ENCODE measurements around the gene ME1. TPM values are rescaled to one million over a fixed set of nuclear protein-coding genes. Genes with fewer than 3 reads are reported as not detected.
"Not testable (repeated sequence)": the region's sequence is repeated elsewhere in the genome, so short reads cannot be mapped to it uniquely, and the experiment has no call there.

ME1 gene
- total RNA-seq, 1 donor from 2014 or later: 3.5 TPM

DNA sequence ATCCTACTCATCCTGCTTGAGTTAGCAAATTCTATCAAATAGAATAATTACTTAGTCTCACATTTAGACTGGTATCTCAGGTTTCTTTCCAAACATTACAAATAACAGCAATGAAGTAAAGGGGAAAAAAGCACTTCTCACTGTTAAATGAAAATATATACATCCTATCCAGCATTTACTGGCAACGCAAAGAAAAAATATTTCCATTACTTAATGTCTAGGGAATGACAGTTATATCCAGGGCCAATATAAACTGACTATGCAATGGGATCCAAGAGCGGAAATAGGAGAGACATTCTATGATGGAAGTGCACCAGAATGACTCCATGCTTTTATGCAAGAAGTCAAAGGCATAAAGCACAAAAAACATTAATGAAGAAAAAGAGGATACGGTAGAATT lies 60.3 kb downstream of the ME1 start:
- DNase-seq: no peak
- Mint-ChIP-seq H3K9me3 (ENCODE audit: unreplicated experiment) (peaks cover 2% of the 10 kb centered on the region), H3K4me3 (ENCODE audit: unreplicated experiment) (no peak overlapping the region), H3K4me1 (ENCODE audit: low read depth, unreplicated experiment) (no peaks in the 10 kb centered on the region), H3K27me3 (ENCODE audit: unreplicated experiment) (no peaks in the 10 kb centered on the region), H3K36me3 (ENCODE audit: unreplicated experiment) (no peaks in the 10 kb centered on the region), H3K27ac (ENCODE audit: unreplicated experiment) (no peak overlapping the region)
- TF ChIP-seq, protein P1, sequence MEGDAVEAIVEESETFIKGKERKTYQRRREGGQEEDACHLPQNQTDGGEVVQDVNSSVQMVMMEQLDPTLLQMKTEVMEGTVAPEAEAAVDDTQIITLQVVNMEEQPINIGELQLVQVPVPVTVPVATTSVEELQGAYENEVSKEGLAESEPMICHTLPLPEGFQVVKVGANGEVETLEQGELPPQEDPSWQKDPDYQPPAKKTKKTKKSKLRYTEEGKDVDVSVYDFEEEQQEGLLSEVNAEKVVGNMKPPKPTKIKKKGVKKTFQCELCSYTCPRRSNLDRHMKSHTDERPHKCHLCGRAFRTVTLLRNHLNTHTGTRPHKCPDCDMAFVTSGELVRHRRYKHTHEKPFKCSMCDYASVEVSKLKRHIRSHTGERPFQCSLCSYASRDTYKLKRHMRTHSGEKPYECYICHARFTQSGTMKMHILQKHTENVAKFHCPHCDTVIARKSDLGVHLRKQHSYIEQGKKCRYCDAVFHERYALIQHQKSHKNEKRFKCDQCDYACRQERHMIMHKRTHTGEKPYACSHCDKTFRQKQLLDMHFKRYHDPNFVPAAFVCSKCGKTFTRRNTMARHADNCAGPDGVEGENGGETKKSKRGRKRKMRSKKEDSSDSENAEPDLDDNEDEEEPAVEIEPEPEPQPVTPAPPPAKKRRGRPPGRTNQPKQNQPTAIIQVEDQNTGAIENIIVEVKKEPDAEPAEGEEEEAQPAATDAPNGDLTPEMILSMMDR (IDR thresholded peaks at IDR 0.05; ENCODE audit: partially characterized antibody, unreplicated experiment): no peak

DNA sequence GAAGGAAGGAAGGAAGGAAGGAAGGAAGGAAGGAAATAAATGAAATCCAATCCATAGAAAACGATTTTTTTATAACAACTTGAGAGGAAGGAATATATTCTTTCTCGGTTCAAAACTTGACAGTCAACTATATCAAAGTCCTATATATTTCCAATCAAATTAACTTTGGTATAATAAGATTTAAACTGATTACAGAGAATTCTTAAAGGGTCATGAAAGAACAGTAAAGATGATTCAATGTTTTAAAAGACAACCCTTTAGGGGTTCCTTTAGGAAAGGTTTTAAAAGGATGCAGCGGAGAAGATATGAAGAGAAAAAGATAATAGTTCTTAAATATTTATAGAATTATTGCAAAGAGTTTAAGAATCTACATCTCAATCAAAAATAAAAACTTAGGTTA lies 61.2 kb downstream of the ME1 start:
- no peak overlapping the region for H3K4me3 Mint-ChIP-seq (ENCODE audit: unreplicated experiment)
- no peaks in the 10 kb centered on the region for H3K4me1 Mint-ChIP-seq (ENCODE audit: low read depth, unreplicated experiment)
- peaks cover 2% of the 10 kb centered on the region for H3K9me3 Mint-ChIP-seq (ENCODE audit: unreplicated experiment)
- no peaks in the 10 kb centered on the region for H3K36me3 Mint-ChIP-seq (ENCODE audit: unreplicated experiment)
- DNase-seq: no peak
- H3K27me3 Mint-ChIP-seq (ENCODE audit: unreplicated experiment): no peaks in the 10 kb centered on the region
- TF ChIP-seq, protein P1 (IDR thresholded peaks at IDR 0.05; ENCODE audit: partially characterized antibody, unreplicated experiment): no peak
- H3K27ac Mint-ChIP-seq (ENCODE audit: unreplicated experiment): no peak overlapping the region

DNA sequence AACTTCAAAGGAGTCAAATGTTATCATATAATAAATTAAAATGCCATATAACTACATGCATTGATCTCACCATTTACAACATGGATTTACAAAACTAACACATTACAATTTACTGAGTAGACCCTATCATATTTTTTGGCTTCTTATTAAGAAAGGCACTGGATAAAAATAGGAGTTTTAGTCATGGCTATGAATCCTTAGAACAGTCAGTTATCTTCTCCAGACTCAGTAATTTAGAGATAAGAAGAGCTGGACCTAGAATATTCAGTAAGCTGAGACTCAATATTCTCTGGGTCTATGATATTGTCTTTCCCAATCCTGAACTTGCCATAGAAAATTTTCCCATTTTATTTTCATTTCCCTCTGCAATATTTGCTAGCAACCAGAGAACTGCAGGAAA lies 62.3 kb downstream of the ME1 start:
- no peaks in the 10 kb centered on the region for H3K9me3 Mint-ChIP-seq (ENCODE audit: unreplicated experiment)
- H3K27ac Mint-ChIP-seq (ENCODE audit: unreplicated experiment): no peak overlapping the region
- H3K4me1 Mint-ChIP-seq (ENCODE audit: low read depth, unreplicated experiment): no peaks in the 10 kb centered on the region
- no peaks in the 10 kb centered on the region for H3K36me3 Mint-ChIP-seq (ENCODE audit: unreplicated experiment)
- no peak for DNase-seq
- H3K27me3 Mint-ChIP-seq (ENCODE audit: unreplicated experiment): no peaks in the 10 kb centered on the region
- TF ChIP-seq, protein P1 (IDR thresholded peaks at IDR 0.05; ENCODE audit: partially characterized antibody, unreplicated experiment): no peak
- no peak overlapping the region for H3K4me3 Mint-ChIP-seq (ENCODE audit: unreplicated experiment)

DNA sequence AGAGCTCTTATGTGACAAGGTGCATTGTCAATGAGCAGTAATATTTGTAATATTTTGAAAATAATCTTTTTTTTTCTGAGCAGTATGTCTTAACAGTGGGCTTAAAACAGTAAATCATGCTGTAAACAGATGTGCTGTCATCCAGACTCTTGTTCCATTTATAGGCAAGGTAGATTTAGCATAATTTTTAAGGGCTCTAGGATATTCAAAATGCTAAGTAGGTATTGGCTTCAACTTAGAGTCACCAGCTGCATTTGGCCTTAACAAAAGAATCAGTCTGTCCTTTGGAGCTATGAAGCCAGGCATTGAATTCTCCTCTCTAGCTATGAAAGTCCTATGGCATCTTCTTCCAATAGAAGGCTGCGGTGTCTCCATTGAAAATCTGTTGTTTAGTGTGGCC lies 63.7 kb downstream of the ME1 start:
- no peak overlapping the region for H3K27ac Mint-ChIP-seq (ENCODE audit: unreplicated experiment)
- H3K27me3 Mint-ChIP-seq (ENCODE audit: unreplicated experiment): no peaks in the 10 kb centered on the region
- H3K36me3 Mint-ChIP-seq (ENCODE audit: unreplicated experiment): no peaks in the 10 kb centered on the region
- TF ChIP-seq, protein P1 (IDR thresholded peaks at IDR 0.05; ENCODE audit: partially characterized antibody, unreplicated experiment): no peak
- H3K4me3 Mint-ChIP-seq (ENCODE audit: unreplicated experiment): no peak overlapping the region
- H3K4me1 Mint-ChIP-seq (ENCODE audit: low read depth, unreplicated experiment): no peaks in the 10 kb centered on the region
- no peaks in the 10 kb centered on the region for H3K9me3 Mint-ChIP-seq (ENCODE audit: unreplicated experiment)
- no peak for DNase-seq

DNA sequence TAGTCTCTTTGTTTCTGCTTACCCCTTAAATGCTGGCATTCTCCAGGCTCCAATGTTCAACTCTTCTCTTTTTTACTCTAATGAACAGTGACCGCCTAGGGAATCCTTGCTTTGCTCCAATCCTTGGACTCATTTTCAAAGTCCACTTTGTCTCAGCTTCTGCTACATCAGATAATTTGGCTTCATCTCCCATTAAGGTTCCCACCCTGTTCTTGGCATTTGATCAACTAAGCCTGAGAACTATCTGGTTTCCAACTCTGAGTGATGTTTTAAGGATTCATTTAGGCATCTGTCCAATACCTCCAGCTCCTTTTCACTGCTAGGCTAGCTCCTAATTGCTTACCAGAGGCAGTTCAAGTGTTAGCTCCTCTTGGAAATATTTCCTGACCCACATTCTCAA lies 64.9 kb downstream of the ME1 start:
- Mint-ChIP-seq H3K4me3 (ENCODE audit: unreplicated experiment) (no peak overlapping the region), H3K36me3 (ENCODE audit: unreplicated experiment) (no peaks in the 10 kb centered on the region), H3K27ac (ENCODE audit: unreplicated experiment) (no peak overlapping the region), H3K4me1 (ENCODE audit: low read depth, unreplicated experiment) (no peaks in the 10 kb centered on the region), H3K9me3 (ENCODE audit: unreplicated experiment) (no peaks in the 10 kb centered on the region), H3K27me3 (ENCODE audit: unreplicated experiment) (no peaks in the 10 kb centered on the region)
- DNase-seq: no peak
- TF ChIP-seq, protein P1 (IDR thresholded peaks at IDR 0.05; ENCODE audit: partially characterized antibody, unreplicated experiment): no peak

DNA sequence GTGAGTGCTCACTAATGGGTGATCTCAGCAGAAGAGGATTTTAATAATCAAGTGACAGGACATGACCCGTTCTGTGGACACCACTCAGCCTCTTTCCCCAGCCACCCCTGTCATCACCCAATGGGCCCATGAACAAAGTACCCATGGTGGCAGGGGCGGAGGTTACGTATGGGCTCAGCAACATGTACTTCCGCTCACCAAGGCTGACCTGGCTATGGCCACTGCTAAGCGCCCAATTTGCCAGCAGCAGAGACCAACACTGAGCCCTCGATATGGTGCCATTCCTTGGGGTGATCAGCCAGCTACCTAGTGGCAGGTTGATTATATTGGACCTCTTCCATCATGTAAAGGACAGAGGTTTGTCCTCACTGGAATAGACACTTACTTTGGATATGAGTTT lies 68.5 kb downstream of the ME1 start:
- H3K4me3 Mint-ChIP-seq (ENCODE audit: unreplicated experiment); H3K27me3 Mint-ChIP-seq (ENCODE audit: unreplicated experiment); H3K9me3 Mint-ChIP-seq (ENCODE audit: unreplicated experiment); H3K36me3 Mint-ChIP-seq (ENCODE audit: unreplicated experiment); H3K27ac Mint-ChIP-seq (ENCODE audit: unreplicated experiment); DNase-seq; H3K4me1 Mint-ChIP-seq (ENCODE audit: low read depth, unreplicated experiment): not testable (repeated sequence)
